NCI-H1092 (cell line): ENCODE data around the gene TMEM101.
"Not testable (repeated sequence)": the region's sequence is repeated elsewhere in the genome, so short reads cannot be mapped to it uniquely, and the experiment has no call there.

Experiments
- DNase-seq: peaks from one replicate; lab custom pipeline; 2025; lab: John Stamatoyannopoulos, UW

Gene TMEM101

DNA sequence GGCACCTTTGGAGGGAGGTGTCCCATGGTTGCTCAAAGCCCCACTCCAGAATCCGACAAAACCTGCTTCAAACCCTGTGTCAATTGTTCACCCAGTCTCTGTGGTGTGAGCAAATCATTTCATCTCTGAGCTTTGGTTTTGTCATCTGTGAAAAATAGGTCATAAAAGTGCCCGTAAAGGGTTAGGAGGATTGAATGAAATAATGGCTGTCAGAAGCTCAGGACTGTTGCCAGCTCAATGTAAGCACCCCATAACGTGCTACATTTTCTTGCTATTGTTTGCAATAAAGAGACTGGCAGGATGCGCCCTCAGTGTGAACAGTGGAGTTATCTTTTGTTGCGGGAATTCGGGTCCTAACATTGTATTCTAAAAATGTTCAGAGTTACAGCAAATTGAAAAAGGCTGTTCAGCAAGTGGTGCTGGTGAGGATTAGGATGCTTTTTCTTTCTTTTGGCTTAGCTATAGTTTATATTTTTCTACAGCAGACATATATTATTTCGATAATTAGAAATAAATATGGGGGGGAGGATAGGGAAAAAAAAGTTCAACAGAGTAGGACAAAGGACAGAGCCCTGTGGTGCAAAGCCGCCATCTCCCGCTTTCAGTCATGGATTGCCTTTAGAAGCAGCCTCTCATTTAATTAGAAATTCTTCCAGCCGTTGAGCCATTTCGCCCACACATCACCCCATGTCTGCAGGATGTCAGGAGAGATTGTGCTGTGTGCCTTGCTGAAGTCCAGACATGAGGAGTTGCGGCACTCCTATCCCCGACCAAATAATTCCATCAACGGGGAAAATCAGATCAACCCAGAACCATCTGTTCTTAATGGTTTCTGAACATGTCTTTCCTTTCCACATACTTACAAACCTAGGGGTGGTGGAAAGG, 40.1 kb downstream of the TMEM101 start:
- no peak for DNase-seq

DNA sequence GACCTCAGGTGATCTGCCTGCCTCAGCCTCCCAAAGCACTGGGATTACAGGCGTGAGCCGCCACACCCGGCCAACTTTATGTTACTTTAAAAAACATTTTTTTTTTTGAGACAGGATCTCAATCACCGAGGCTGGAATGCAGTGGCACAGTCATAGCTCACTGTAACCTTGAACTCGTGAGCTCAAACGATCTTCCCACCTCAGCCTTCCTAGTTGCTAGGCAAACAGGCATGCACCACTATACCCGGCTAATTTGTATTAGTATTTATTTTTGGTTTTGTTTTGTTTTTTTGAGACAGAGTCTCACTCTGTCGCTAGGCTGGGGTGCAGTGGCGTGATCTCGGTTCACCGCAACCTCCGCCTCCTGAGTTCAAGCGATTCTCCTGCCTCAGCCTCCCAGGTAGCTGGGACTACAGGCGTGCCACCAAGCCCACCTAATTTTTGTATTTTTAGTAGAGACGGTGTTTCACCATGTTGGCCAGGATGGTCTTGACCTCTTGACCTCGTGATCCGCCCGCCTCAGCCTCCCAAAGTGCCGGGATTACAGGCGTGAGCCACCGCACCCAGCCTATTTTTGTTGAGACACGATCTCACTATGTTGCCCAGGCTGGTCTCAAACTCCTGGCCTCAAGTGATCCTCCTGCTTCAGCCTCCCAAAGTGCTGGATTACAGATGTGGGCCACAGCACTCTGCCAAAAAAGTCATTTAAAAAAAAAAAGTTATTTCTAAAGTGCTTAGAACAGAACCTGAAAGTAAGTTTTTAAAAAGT, 42.1 kb downstream of the TMEM101 start:
- not testable (repeated sequence) for DNase-seq

DNA sequence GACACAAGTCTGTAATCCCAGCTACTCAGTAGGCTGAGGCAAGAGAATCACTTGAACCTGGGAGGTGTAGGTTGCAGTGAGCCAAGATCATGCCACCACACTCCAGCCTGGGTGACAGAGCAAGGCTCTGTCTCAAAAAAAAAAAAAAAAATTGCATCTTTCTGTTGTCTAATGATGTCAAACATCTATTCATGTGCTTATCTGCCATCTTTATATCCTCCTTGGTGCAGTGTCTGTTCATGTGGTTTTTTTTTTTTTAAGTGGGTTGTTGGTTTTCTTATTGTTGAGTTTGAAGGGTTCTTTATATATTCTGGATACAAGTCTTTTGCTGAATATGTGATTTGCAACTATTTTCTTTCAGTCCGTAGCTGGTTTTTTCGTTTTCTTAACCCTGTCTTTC, 43.3 kb downstream of the TMEM101 start:
- DNase-seq, result not testable (repeated sequence)

DNA sequence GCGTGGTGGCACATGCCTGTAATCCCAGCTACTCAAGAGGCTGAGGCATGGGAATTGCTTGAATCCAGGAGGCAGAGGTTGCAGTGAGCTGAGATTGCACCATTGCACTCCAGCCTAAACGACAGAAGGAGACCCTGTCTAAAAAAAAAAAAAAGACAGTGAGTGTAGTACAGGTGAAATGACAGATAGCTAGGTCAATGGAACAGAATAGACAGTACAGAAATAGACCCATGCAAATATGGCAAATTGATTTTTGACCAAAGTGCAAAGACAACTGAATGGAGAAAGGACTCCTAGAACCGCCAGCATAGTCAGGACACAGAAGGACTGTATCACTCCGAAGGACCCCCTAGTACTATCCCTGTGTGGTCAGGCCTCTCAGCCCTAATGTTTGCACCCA, 44.4 kb downstream of the TMEM101 start:
- no peak for DNase-seq

DNA sequence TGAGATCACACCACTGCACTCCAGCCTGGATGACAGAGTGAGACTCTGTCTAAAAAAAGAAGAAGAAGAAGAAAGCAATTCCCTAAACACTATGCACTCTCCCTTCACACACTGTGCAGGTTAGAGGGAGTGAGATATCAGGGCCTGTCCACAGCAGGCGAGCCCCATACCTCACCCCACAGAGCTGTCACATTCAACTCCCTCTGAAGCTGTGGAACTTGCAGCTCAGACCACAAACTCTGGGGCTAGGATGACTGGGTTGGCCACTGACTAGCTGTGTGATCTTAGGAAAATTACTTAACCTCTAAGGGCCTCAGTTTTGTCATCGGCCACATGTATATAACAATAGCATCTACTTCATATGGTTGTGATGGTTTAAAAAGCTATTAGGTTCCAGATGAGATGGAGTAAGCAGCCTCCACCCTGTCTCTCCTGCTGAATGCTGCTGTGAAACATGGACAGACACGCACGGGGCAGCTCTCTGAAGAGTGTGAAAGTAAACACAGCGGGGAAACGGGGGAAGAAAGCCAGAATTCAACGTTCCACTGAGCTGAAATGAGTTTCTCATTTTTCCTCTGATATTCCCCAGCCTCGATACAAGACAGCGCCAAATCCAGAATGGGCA, 47.4 kb downstream of the TMEM101 start:
- no peak for DNase-seq

DNA sequence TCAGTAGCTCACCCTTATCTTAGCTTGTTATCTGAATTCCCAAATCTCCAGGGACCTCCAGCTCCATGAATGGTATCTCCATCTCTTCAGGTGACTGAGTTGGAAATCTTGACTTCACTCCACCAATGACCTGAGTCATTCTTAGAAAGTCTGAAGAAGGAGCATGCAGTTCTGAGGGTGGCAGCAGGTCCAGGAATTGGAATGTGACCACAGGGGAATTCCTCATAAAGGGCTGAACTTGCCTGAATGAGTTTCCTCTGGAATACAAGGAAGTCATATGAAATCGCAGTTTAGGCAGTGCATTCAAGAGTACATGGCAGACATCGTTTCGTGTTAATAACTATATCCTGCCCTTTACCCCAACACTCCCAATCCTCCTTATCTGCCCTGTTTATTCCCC, 48.5 kb downstream of the TMEM101 start:
- DNase-seq, result no peak

DNA sequence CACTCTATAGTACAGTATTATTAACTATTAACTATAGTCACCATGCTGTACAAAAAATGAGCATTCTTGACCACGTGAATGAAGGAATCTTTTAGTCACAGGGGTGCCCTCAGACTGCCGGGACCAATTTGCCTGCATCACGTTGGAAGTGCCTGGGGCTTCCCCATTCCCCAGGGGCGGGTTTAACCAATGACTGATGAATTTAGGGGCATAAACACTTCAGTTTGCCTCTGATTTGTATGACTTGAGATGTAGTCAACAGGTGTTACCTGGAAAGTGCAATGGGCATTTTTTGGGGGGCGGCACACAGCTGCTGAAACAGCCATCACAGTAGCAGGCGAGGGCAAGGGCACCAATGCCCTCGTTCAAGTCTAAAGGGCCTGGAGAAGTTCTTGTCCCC, 52.3 kb downstream of the TMEM101 start:
- DNase-seq, result no peak

DNA sequence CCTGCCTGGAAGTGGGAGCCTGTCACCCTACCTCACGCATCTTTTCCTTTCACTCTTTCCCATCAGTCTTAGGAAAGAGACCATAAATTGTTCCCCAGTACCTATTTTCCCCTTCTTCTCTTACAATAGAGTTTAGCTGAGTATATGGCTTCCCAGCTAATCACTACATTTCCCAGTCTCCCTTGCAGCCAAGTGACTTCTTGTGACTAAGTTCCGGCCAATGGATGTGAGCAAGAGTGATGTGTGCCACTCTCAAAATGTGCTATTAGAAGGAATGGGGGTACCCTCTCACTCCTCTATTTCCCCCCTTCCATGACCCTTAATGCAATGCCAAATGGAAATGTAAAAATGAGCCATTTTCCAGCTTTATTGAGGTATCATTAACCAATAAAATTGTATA, 52.8 kb downstream of the TMEM101 start:
- no peak for DNase-seq

DNA sequence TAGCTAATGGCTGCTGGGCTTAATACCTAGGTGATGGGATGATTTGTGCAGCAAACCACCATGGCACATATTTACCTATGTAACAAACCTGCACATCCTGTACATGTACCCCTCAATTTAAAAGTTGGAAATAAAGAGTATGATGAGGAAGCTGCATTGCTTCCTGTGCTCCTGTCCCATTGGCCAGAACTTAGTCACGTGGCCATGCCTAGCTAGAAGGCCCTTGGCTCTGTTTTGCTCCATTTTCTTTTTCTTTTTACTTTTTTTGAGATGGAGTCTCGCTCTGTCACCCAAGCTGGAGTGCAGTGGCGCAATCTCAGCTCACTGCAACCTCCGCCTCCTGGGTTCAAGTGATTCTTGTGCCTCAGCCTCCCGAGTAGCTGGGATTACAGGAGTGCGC, 53.5 kb downstream of the TMEM101 start:
- not testable (repeated sequence) for DNase-seq
